Astrocyte (in vitro differentiated cells and primary cell): ENCODE data around the gene IP6K1. TPM values are rescaled to one million over a fixed set of nuclear protein-coding genes. Genes with fewer than 3 reads are reported as not detected.

Experiments used
- DNase-seq: peaks from one replicate; pipeline ENCODE4 v3.0.0-alpha.2; 2010; ENCODE audit warnings: low read depth
- FAIRE-seq: peaks from 2 replicates; lab custom pipeline; 2011; peaks lifted over from hg19 to GRCh38; lab: Jason Lieb, UNC
- H2AFZ ChIP-seq: 2 replicates; pipeline ENCODE4 v1.6.0; 2012; ENCODE audit warnings: low read depth, low read length, inconsistent platforms
- H3K27ac ChIP-seq: 2 replicates; pipeline ENCODE4 v1.5.1; 2011; ENCODE audit warnings: low read depth, low read length, inconsistent platforms
- H3K27me3 ChIP-seq: 2 replicates; pipeline ENCODE4 v1.6.0; 2011; ENCODE audit warnings: low read length, inconsistent platforms; ENCODE audit not compliant: insufficient read depth
- H3K36me3 ChIP-seq: 2 replicates; pipeline ENCODE4 v1.5.1; 2011; ENCODE audit warnings: low read length, inconsistent platforms; ENCODE audit not compliant: insufficient read depth
- H3K4me1 ChIP-seq: 2 replicates; pipeline ENCODE4 v1.5.1; 2011; ENCODE audit warnings: low read length, inconsistent platforms; ENCODE audit not compliant: insufficient read depth
- H3K4me2 ChIP-seq: 2 replicates; pipeline ENCODE4 v1.6.0; 2012; ENCODE audit warnings: low read length, inconsistent platforms
- H3K4me3 ChIP-seq: 2 replicates; pipeline ENCODE4 v1.5.1; 2011; ENCODE audit warnings: low read depth, mild to moderate bottlenecking, low read length, inconsistent platforms; ENCODE audit not compliant: insufficient read depth
- H3K79me2 ChIP-seq: 2 replicates; pipeline ENCODE4 v1.6.0; 2012; ENCODE audit warnings: mild to moderate bottlenecking, low read length, inconsistent platforms; ENCODE audit not compliant: insufficient read depth
- H3K9ac ChIP-seq: 2 replicates; pipeline ENCODE4 v1.6.0; 2012; ENCODE audit warnings: mild to moderate bottlenecking, low read length, inconsistent platforms
- H3K9me3 ChIP-seq: 2 replicates; pipeline ENCODE4 v1.5.1; 2012; ENCODE audit warnings: low read depth, mild to moderate bottlenecking, low read length, inconsistent platforms; ENCODE audit not compliant: insufficient read depth
- H4K20me1 ChIP-seq: 2 replicates; pipeline ENCODE4 v1.6.0; 2012; ENCODE audit warnings: low read length, inconsistent platforms; ENCODE audit not compliant: insufficient read depth
- H3K27ac Mint-ChIP-seq: one replicate; pipeline ENCODE4 v1.8.0; 2021; ENCODE audit warnings: mild to moderate bottlenecking, mixed read lengths; ENCODE audit not compliant: unreplicated experiment
- H3K27me3 Mint-ChIP-seq: one replicate; pipeline ENCODE4 v1.8.0; 2021; ENCODE audit warnings: low read depth, mixed read lengths; ENCODE audit not compliant: unreplicated experiment
- H3K36me3 Mint-ChIP-seq: one replicate; pipeline ENCODE4 v1.8.0; 2021; ENCODE audit warnings: low read depth, mixed read lengths; ENCODE audit not compliant: unreplicated experiment
- H3K4me1 Mint-ChIP-seq: one replicate; pipeline ENCODE4 v1.8.0; 2021; ENCODE audit warnings: low read depth, mixed read lengths; ENCODE audit not compliant: unreplicated experiment
- H3K4me3 Mint-ChIP-seq: one replicate; pipeline ENCODE4 v1.8.0; 2021; ENCODE audit warnings: mild to moderate bottlenecking, moderate library complexity, mixed read lengths; ENCODE audit not compliant: unreplicated experiment
- H3K9me3 Mint-ChIP-seq: one replicate; pipeline ENCODE4 v1.8.0; 2021; ENCODE audit warnings: mild to moderate bottlenecking, mixed read lengths; ENCODE audit not compliant: unreplicated experiment
- CTCF ChIP-seq: IDR thresholded peaks from 2 replicates; pipeline ENCODE4 v1.5.1; 2011; ENCODE audit warnings: low read depth, mild to moderate bottlenecking, inconsistent platforms, low read length, moderate library complexity; ENCODE audit not compliant: insufficient read depth
- EZH2 ChIP-seq: IDR thresholded peaks from 2 replicates; pipeline ENCODE4 v1.6.1; 2012; ENCODE audit warnings: mild to moderate bottlenecking, low read length, inconsistent platforms; ENCODE audit not compliant: insufficient read depth
- total RNA-seq: library from RNA; stranded (reverse); gene quantifications from 2 replicates; pipeline ENCODE4 v1.2.1, GENCODE V29; 2021

The IP6K1 gene
- total RNA-seq, 1 donor from 2014 or later: 38.3 TPM

GRCh38 chr3:49759226-49759625, 27.1 kb downstream of the IP6K1 start:
- no peak overlapping the region for H3K27ac ChIP-seq
- H3K4me3 Mint-ChIP-seq: no peak overlapping the region
- peaks cover 66% of the 10 kb centered on the region for H4K20me1 ChIP-seq
- no peaks in the 10 kb centered on the region for H3K36me3 Mint-ChIP-seq
- no peaks in the 10 kb centered on the region for H3K4me1 Mint-ChIP-seq
- H3K4me2 ChIP-seq: no peak overlapping the region
- H3K36me3 ChIP-seq: no peaks in the 10 kb centered on the region
- FAIRE-seq: no peak
- no peaks in the 10 kb centered on the region for H3K9me3 Mint-ChIP-seq
- no peaks in the 10 kb centered on the region for H3K4me1 ChIP-seq
- H3K27ac Mint-ChIP-seq: no peak overlapping the region
- H3K9me3 ChIP-seq: no peaks in the 10 kb centered on the region
- H3K4me3 ChIP-seq: no peak overlapping the region
- peaks cover 81% of the 10 kb centered on the region for H3K79me2 ChIP-seq
- DNase-seq: no peak
- TF ChIP-seq CTCF (no peak), EZH2 (no peak)
- H3K27me3 ChIP-seq: no peaks in the 10 kb centered on the region
- no peak overlapping the region for H2AFZ ChIP-seq
- H3K9ac ChIP-seq: no peak overlapping the region
- no peaks in the 10 kb centered on the region for H3K27me3 Mint-ChIP-seq

- no peaks in the 10 kb centered on the region for H3K36me3 ChIP-seq
- no peak for TF ChIP-seq CTCF
- H3K4me2 ChIP-seq: no peak overlapping the region
- no peak for FAIRE-seq
- no peak overlapping the region for H3K4me3 ChIP-seq
- no peak for DNase-seq
- no peaks in the 10 kb centered on the region for H3K4me1 ChIP-seq
- no peaks in the 10 kb centered on the region for H3K9me3 ChIP-seq
- Mint-ChIP-seq H3K4me3 (no peak overlapping the region), H3K36me3 (no peaks in the 10 kb centered on the region), H3K27me3 (no peaks in the 10 kb centered on the region), H3K9me3 (no peaks in the 10 kb centered on the region), H3K4me1 (peaks cover 5% of the 10 kb centered on the region), H3K27ac (no peak overlapping the region)
- no peak overlapping the region for H3K9ac ChIP-seq
- peaks cover 72% of the 10 kb centered on the region for H4K20me1 ChIP-seq
- H3K27me3 ChIP-seq: no peaks in the 10 kb centered on the region
- no peak overlapping the region for H3K27ac ChIP-seq
- peaks cover 85% of the 10 kb centered on the region for H3K79me2 ChIP-seq
- no peak overlapping the region for H2AFZ ChIP-seq
Measured at GRCh38 chr3:49757197-49757596, 29.1 kb downstream of the IP6K1 start.

GRCh38 chr3:49756036-49756435, 30.3 kb downstream of the IP6K1 start:
- H3K36me3 Mint-ChIP-seq: no peaks in the 10 kb centered on the region
- H3K4me3 Mint-ChIP-seq: no peak overlapping the region
- no peaks in the 10 kb centered on the region for H3K27me3 ChIP-seq
- H3K27ac Mint-ChIP-seq: no peak overlapping the region
- H3K79me2 ChIP-seq: peaks cover 83% of the 10 kb centered on the region
- no peak overlapping the region for H3K4me2 ChIP-seq
- H3K4me1 ChIP-seq: no peaks in the 10 kb centered on the region
- no peaks in the 10 kb centered on the region for H3K9me3 Mint-ChIP-seq
- H3K36me3 ChIP-seq: no peaks in the 10 kb centered on the region
- H3K9ac ChIP-seq: no peak overlapping the region
- TF ChIP-seq EZH2: no peak
- no peak for TF ChIP-seq CTCF
- H4K20me1 ChIP-seq: peaks cover 68% of the 10 kb centered on the region
- H3K27me3 Mint-ChIP-seq: no peaks in the 10 kb centered on the region
- DNase-seq: no peak
- FAIRE-seq: no peak
- peaks cover 7% of the 10 kb centered on the region for H3K4me1 Mint-ChIP-seq
- H3K27ac ChIP-seq: no peak overlapping the region
- H3K4me3 ChIP-seq: no peak overlapping the region
- H2AFZ ChIP-seq: no peak overlapping the region
- no peaks in the 10 kb centered on the region for H3K9me3 ChIP-seq
